PC-9 (cell line): ENCODE results near the gene LMCD1.

Experiments
- CTCF ChIP-seq: fragments of 200-600 bp; sonication (generic); conservative IDR thresholded peaks from 2 replicates; pipeline ENCODE4 v1.6.1; 2017; ENCODE audit warnings: mixed run types, antibody characterized with exemption, mild to moderate bottlenecking, moderate library complexity
- EZH2 ChIP-seq: fragments of 200-600 bp; sonication (generic); IDR thresholded peaks from 2 replicates; pipeline ENCODE4 v1.8.0; 2017; ENCODE audit warnings: antibody characterized with exemption, low read depth

GRCh38 chr3:8553405-8553804 is 51.8 kb downstream of the LMCD1 start:
- TF ChIP-seq CTCF (no peak), EZH2 (no peak)
